GM10266 (cell line): ENCODE data around the gene ACTR6.
"Not testable (repeated sequence)": the region's sequence is repeated elsewhere in the genome, so short reads cannot be mapped to it uniquely, and the experiment has no call there.

Experiments
- DNase-seq: peaks from one replicate; pipeline ENCODE4 v3.0.0; 2012; ENCODE audit errors: extremely low spot score
- CTCF ChIP-seq: IDR thresholded peaks from 2 replicates; pipeline ENCODE4 v1.5.1; 2012; ENCODE audit warnings: mild to moderate bottlenecking, low read depth; ENCODE audit not compliant: control insufficient read depth, insufficient read depth; ENCODE audit errors: missing control alignments

ACTR6 gene

DNA sequence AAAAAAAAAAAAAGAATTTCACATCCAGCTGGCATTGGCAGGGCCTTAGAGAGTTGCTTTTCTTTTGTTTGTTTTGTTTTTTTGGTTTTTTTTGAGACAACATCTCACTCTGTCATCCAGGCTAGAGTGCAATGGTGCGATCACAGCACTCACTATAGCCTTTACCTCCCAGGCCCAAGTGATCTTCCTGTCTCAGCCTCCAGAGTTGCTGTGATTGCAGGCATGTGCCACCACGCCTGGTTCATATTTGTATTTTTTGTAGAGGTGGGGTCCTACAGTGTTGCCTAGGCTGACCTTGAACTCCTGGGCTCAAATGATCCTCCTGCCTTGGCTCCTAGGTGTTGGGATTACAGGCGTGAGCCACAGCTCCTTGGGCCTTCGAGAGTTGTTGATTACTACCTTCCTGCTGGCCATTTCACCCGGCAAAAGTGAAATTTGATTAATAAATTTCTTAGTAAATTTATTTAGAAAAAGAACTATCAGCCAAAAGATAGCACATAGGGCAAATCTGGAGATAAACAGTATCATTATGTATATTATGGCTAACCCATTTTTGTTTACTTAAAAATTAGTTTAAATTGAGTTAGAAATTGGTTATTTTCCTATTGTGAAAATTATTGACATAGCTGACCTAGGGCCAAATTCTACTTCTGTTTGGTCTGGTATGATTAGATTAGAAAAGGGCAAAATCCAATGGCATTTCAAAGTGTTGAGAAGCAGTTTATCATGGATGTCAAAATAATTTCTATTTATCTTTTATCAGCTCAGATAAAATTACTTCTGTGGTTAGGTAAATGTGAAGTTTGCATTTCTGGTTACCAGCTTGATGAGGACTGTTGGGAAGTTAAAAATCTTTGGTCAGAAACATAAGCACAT lies 12.6 kb downstream of the ACTR6 start:
- no peak for TF ChIP-seq CTCF
- DNase-seq, result no peak

DNA sequence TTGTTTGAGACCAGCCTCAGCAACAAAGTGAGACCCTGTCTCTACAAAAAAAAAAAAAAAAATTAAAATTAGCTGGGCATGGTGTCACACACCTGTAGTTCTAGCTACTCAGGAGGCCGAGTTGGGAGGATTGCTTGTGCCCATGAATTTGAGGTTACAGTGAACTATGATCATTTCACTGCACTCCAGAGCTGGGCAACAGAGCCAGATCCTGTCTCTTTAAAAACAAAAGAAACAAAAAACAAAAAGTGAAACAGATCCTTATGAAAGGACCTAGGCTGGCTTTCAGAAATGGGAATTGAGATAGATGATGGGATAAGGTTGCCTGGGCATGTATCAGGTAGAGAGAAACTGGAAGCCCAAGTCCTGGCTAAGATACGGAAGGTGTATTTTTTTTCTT lies 13.9 kb downstream of the ACTR6 start:
- DNase-seq, result no peak
- TF ChIP-seq CTCF, result no peak

GRCh38 chr12:100215209-100215608 lies 14.6 kb downstream of the ACTR6 start:
- no peak for TF ChIP-seq CTCF
- no peak for DNase-seq

DNA sequence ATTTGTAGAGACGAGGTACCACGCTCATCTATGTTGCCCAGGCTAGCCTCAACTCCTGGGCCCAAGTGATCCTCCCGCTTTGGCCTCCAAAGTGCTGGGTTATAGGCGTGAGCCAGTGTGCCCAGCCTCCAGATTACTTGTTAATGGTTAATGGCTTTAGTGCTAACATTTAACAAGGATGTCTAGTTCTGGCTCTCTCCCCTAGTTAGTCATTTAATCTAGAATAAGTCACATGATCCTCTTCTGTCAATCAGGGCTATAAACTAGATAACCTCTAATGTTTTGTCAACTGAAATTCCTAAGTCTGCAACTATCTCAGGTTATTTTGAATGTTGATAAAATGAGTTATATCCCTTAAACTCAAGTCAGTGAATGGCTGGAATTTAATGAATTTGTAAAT lies 15.7 kb downstream of the ACTR6 start:
- no peak for DNase-seq
- no peak for TF ChIP-seq CTCF

DNA sequence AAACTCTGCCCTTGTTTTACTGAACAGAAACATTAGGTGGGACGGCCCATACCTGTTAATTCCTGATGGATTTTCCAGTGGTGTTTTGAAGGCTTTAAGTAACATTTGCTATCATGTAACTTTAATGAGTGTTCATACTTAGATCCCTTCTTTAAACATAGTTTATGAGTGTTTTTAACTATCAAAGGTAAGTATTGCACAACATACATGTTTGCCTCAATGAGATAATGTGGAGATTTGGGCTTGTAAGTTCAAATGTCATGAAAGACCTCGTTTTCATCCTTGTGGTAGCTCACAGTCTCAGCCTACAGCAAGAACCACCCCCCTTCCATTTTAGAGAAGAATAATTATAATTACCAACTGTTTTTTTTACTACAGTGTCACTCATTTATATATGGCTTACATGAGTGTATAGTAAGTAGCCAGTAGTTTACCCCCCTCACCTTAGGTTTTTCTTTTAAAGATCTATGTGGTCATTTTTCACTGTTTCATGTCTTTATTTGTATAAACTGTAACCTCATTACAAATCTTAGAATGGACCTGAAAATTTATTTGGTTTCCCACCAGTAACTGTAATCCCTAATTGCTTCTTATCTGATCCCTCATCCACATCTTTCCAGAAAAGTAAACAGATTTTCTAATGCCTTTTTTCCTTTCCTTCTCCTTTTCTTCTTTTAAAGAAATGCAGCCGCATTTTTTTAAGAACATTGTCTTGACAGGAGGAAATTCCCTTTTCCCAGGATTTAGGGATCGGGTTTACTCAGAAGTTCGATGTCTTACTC lies 18.9 kb downstream of the ACTR6 start:
- DNase-seq, result no peak
- TF ChIP-seq CTCF, result no peak

GRCh38 chr12:100221523-100221922 lies 20.9 kb downstream of the ACTR6 start:
- no peak for DNase-seq
- TF ChIP-seq CTCF, result no peak

GRCh38 chr12:100222173-100222572 lies 21.6 kb downstream of the ACTR6 start:
- not testable (repeated sequence) for DNase-seq

DNA sequence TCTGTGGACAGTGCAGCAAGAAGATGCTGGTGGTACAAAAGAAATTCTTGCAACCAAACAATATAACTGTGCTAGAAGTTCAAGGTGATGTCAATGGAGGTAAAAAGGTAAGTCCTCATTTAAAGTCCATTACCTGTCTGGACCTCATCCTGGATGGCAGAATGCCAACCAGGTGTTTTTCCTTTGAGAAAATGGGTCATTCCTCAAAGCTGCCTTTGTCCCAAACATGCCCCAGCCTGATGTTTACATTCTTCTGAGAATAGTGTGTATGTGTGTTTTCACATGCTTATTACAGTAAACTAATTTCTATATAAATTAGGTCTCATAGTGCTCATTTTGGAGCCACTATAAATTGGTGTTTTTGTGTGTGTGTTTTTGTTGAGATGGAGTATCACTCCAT lies 24.9 kb downstream of the ACTR6 start:
- DNase-seq, result no peak

More for the DNA sequence above, 24.9 kb downstream of the ACTR6 start:
- no peak for TF ChIP-seq CTCF
